ENCODE results near the gene ABCC3. TPM values are rescaled to one million over a fixed set of nuclear protein-coding genes. Genes with fewer than 3 reads are reported as not detected.

Gene ABCC3
- total RNA-seq, 4 donors from 2014 or later: 190 to 683 (median 305) TPM

DNA sequence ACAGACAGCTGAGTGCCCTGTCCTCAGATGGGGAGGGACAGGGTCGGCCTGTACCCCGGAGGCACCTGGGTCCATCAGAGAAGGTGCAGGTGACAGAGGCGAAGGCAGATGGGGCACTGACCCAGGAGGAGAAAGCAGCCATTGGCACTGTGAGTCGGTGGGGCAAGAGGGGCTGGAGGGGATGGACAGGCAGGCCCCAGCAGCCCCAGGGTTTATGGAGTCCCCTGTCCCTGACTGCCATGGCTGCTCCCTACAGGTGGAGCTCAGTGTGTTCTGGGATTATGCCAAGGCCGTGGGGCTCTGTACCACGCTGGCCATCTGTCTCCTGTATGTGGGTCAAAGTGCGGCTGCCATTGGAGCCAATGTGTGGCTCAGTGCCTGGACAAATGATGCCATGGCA, 40.9 kb downstream of the ABCC3 start:
- Histone ChIP-seq H3K36me3 (peaks cover 0 to 13% (median 0%) of the 10 kb centered on the region in 3 donors), H3K27ac (peak overlapping the region in 2 of 4 donors; percentile 41 to 83), H3K4me1 (peaks cover 0 to 6% (median 0%) of the 10 kb centered on the region in 4 donors), H3K27me3 (no peaks in the 10 kb centered on the region), H3K9me3 (no peaks in the 10 kb centered on the region), H3K4me3 (no peak overlapping the region)
- peak in 2 of 3 donors; percentile 80 to 82 for DNase-seq
- peak in 1 of 6 experiments; percentile 28 for TF ChIP-seq CTCF (IDR thresholded peaks at IDR 0.05)
- TF ChIP-seq POLR2A (IDR thresholded peaks at IDR 0.05): no peak

- Histone ChIP-seq H3K4me3 (no peak overlapping the region), H3K36me3 (peaks cover 0 to 13% (median 0%) of the 10 kb centered on the region in 3 donors), H3K9me3 (no peaks in the 10 kb centered on the region), H3K27ac (peak overlapping the region in 1 of 4 donors; percentile 83), H3K4me1 (peaks cover 0 to 6% (median 0%) of the 10 kb centered on the region in 4 donors), H3K27me3 (no peaks in the 10 kb centered on the region)
- TF ChIP-seq POLR2A (IDR thresholded peaks at IDR 0.05) (no peak), CTCF (IDR thresholded peaks at IDR 0.05) (no peak)
- DNase-seq: no peak
Observed at GRCh38 chr17:50676065-50676975, 41.6 kb downstream of the ABCC3 start.

GRCh38 chr17:50677851-50678375, 43.2 kb downstream of the ABCC3 start:
- DNase-seq: no peak
- H3K4me3 ChIP-seq: no peak overlapping the region
- no peak for TF ChIP-seq POLR2A (IDR thresholded peaks at IDR 0.05)
- TF ChIP-seq CTCF (IDR thresholded peaks at IDR 0.05): no peak
- H3K4me1 ChIP-seq: peaks cover 0 to 6% (median 0%) of the 10 kb centered on the region in 4 donors
- no peaks in the 10 kb centered on the region for H3K9me3 ChIP-seq
- H3K27ac ChIP-seq: no peak overlapping the region
- H3K36me3 ChIP-seq: peaks cover 0 to 10% (median 0%) of the 10 kb centered on the region in 3 donors
- no peaks in the 10 kb centered on the region for H3K27me3 ChIP-seq

DNA sequence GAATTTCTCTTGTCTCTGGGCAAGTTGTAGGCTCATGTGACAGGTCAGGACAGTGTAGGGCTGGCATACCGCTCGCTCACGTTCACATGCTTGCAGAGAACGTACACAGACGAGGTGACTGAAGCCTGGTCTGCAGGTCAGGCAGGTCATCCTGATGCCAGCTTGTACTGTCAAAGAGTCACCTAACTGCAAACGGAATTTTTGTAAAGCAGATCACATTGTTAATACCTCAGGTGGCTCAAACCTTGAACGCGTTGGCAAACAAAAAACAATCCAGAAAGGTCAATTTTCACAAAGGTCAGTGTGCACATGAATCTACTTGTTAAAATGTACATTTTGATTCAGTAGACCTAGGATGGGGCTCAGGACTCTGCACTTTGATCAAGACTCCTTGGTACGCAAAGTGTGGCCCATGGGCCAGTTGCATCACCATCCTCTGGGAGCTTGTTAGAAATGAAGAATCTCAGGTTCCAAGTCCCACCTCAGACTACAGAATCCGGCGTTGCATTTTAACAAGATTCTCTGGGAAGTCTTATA, 44.4 kb downstream of the ABCC3 start:
- H3K36me3 ChIP-seq: peaks cover 0 to 7% (median 0%) of the 10 kb centered on the region in 3 donors
- no peaks in the 10 kb centered on the region for H3K27me3 ChIP-seq

More for the DNA sequence above, 44.4 kb downstream of the ABCC3 start:
- Histone ChIP-seq H3K27ac (no peak overlapping the region), H3K9me3 (no peaks in the 10 kb centered on the region), H3K4me1 (peaks cover 0 to 8% (median 0%) of the 10 kb centered on the region in 4 donors), H3K4me3 (no peak overlapping the region)
- no peak for DNase-seq
- TF ChIP-seq POLR2A (IDR thresholded peaks at IDR 0.05): no peak
- TF ChIP-seq CTCF (IDR thresholded peaks at IDR 0.05): no peak

Data from Peyer's patch (tissue), 4 donors.